DOHH2 (cell line): ENCODE results near the gene PRKN.

Experiments
- CTCF ChIP-seq: fragments of 200-600 bp; sonication (generic); IDR thresholded peaks from one replicate; pipeline ENCODE4 v1.5.1; 2014; ENCODE audit warnings: antibody characterized with exemption, mild to moderate bottlenecking, low read depth, low read length; ENCODE audit not compliant: poor library complexity, severe bottlenecking
- EZH2phosphoT487 ChIP-seq: fragments of 200-600 bp; sonication (generic); IDR thresholded peaks from 2 replicates; pipeline ENCODE4 v1.6.1; 2017; ENCODE audit warnings: borderline replicate concordance, mild to moderate bottlenecking, antibody characterized with exemption, low read length, moderate library complexity, mixed read lengths

DNA sequence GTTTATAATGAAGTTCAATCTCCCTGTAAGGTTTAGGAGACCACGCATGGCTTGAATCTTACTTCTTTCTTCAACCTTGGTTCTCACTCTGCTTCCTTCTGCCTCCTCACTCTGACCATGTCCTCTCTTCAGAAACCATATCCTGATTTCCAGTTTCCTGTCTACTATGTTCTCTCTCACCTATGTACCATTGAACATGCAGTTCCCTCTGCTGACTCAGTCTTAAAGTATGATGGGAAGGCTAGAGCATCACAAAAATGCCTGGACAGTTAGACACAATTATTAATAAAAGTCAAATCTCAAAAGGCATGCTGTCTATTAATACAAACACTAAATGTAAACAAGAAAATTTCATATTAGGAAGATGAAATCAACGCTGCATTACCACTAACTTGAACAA lies 151.6 kb downstream of the PRKN start:
- no peak for TF ChIP-seq EZH2phosphoT487
- no peak for TF ChIP-seq CTCF
